Mesothelial cell of epicardium (in vitro differentiated cells): ENCODE measurements around the gene PTPRN2. TPM values are rescaled to one million over a fixed set of nuclear protein-coding genes. Genes with fewer than 3 reads are reported as not detected.

Experiments
- DNase-seq, 2 experiments: peaks; one replicate each; pipeline ENCODE4 v3.0.0; 2021; ENCODE audit warnings: low spot score in 2 of 2; ENCODE audit not compliant: unreplicated experiment in 2 of 2
- H3K27ac Mint-ChIP-seq: 2 replicates; pipeline ENCODE4 v1.8.0; 2021; ENCODE audit warnings: mixed read lengths
- H3K27me3 Mint-ChIP-seq: 2 replicates; pipeline ENCODE4 v1.8.0; 2021; ENCODE audit warnings: low read depth, mixed read lengths
- H3K36me3 Mint-ChIP-seq: 2 replicates; pipeline ENCODE4 v1.8.0; 2021; ENCODE audit warnings: mixed read lengths
- H3K4me1 Mint-ChIP-seq: 2 replicates; pipeline ENCODE4 v1.8.0; 2021; ENCODE audit warnings: mixed read lengths
- H3K4me3 Mint-ChIP-seq: 2 replicates; pipeline ENCODE4 v1.8.0; 2021; ENCODE audit warnings: mild to moderate bottlenecking, moderate library complexity, mixed read lengths
- H3K9me3 Mint-ChIP-seq: 2 replicates; pipeline ENCODE4 v1.8.0; 2021; ENCODE audit warnings: mixed read lengths
- CTCF ChIP-seq: fragments of 200-600 bp; sonication (generic); IDR thresholded peaks from one replicate; pipeline ENCODE4 v1.5.0; 2021; ENCODE audit warnings: antibody characterized with exemption; ENCODE audit not compliant: unreplicated experiment
- total RNA-seq: library from RNA; stranded (reverse); gene quantifications from 3 replicates; pipeline ENCODE4 v1.2.1, GENCODE V29; 2021

Gene PTPRN2
- total RNA-seq, 1 donor from 2014 or later: 2.2 TPM

- H3K9me3 Mint-ChIP-seq: peaks cover 34% of the 10 kb centered on the region
- H3K36me3 Mint-ChIP-seq: no peaks in the 10 kb centered on the region
- no peak overlapping the region for H3K4me3 Mint-ChIP-seq
- no peak for TF ChIP-seq CTCF
- H3K4me1 Mint-ChIP-seq: no peaks in the 10 kb centered on the region
- no peak overlapping the region for H3K27ac Mint-ChIP-seq
- DNase-seq: no peak
- H3K27me3 Mint-ChIP-seq: no peaks in the 10 kb centered on the region
These were observed 449.4 kb downstream of the PTPRN2 start for GRCh38 chr7:158138329-158138597.

- Mint-ChIP-seq H3K9me3 (peaks cover 28% of the 10 kb centered on the region), H3K4me3 (no peak overlapping the region), H3K36me3 (no peaks in the 10 kb centered on the region), H3K27me3 (no peaks in the 10 kb centered on the region), H3K4me1 (no peaks in the 10 kb centered on the region), H3K27ac (no peak overlapping the region)
- TF ChIP-seq CTCF: no peak
- no peak for DNase-seq
These were observed 449.9 kb downstream of the PTPRN2 start for GRCh38 chr7:158137516-158138328.

GRCh38 chr7:158135931-158136330 lies 451.7 kb downstream of the PTPRN2 start:
- TF ChIP-seq CTCF: no peak
- Mint-ChIP-seq H3K27ac (no peak overlapping the region), H3K4me1 (no peaks in the 10 kb centered on the region), H3K27me3 (no peaks in the 10 kb centered on the region), H3K9me3 (peaks cover 21% of the 10 kb centered on the region), H3K4me3 (no peak overlapping the region), H3K36me3 (no peaks in the 10 kb centered on the region)
- DNase-seq: no peak

GRCh38 chr7:158134824-158135223 lies 452.8 kb downstream of the PTPRN2 start:
- H3K4me1 Mint-ChIP-seq: no peaks in the 10 kb centered on the region
- no peak overlapping the region for H3K4me3 Mint-ChIP-seq
- no peaks in the 10 kb centered on the region for H3K36me3 Mint-ChIP-seq
- DNase-seq: no peak
- H3K27me3 Mint-ChIP-seq: no peaks in the 10 kb centered on the region
- no peak for TF ChIP-seq CTCF
- no peak overlapping the region for H3K27ac Mint-ChIP-seq
- peaks cover 10% of the 10 kb centered on the region for H3K9me3 Mint-ChIP-seq

GRCh38 chr7:158133515-158134271 lies 453.9 kb downstream of the PTPRN2 start:
- Mint-ChIP-seq H3K4me3 (no peak overlapping the region), H3K9me3 (peaks cover 4% of the 10 kb centered on the region), H3K27ac (no peak overlapping the region), H3K4me1 (no peaks in the 10 kb centered on the region), H3K36me3 (no peaks in the 10 kb centered on the region), H3K27me3 (no peaks in the 10 kb centered on the region)
- DNase-seq: no peak
- TF ChIP-seq CTCF: no peak
